Mammary epithelial cell (primary cell): ENCODE data around the gene DAAM2.

ENCODE experiments used
- EZH2 ChIP-seq: IDR thresholded peaks from 2 replicates; pipeline ENCODE4 v1.6.1; 2012; ENCODE audit warnings: low read length, inconsistent platforms, borderline replicate concordance
- TF ChIP-seq, protein P1 (sequence below), 2 donors: IDR thresholded peaks in 1 of 2; conservative IDR thresholded peaks in 1 of 2; 2 replicates each; pipeline ENCODE4 v1.5.1; 2011 to 2012; ENCODE audit warnings: inconsistent platforms in 2 of 2, low read length in 2 of 2, mild to moderate bottlenecking in 2 of 2, control low read depth in 1 of 2, low read depth in 1 of 2; ENCODE audit not compliant: insufficient read depth in 1 of 2; ENCODE audit errors: extremely low read depth in 1 of 2

DNA sequence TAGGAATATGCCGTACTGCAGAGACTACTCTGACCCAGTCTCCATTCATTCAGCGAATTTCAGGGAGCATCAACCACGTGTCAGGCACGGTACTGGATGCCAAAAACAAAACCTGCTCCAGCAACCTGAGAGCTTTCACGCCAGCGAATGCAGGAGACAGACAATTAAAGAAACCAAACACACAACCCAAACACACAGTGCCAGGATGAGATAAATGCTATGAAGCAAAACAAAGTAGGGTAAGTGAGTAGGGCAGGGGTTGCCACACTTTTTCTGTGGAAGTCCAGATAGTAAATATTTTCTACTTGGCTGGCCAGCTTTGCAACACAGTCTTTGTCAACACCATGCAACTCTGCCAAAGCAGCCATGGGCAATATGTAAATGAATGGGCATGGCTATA is 132.1 kb downstream of the DAAM2 start:
- TF ChIP-seq, protein P1, sequence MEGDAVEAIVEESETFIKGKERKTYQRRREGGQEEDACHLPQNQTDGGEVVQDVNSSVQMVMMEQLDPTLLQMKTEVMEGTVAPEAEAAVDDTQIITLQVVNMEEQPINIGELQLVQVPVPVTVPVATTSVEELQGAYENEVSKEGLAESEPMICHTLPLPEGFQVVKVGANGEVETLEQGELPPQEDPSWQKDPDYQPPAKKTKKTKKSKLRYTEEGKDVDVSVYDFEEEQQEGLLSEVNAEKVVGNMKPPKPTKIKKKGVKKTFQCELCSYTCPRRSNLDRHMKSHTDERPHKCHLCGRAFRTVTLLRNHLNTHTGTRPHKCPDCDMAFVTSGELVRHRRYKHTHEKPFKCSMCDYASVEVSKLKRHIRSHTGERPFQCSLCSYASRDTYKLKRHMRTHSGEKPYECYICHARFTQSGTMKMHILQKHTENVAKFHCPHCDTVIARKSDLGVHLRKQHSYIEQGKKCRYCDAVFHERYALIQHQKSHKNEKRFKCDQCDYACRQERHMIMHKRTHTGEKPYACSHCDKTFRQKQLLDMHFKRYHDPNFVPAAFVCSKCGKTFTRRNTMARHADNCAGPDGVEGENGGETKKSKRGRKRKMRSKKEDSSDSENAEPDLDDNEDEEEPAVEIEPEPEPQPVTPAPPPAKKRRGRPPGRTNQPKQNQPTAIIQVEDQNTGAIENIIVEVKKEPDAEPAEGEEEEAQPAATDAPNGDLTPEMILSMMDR (conservative IDR thresholded peaks at IDR 0.05 in 1 of 2, IDR thresholded peaks at IDR 0.05 in 1 of 2; ENCODE audit: extremely low read depth in 1 of 2, insufficient read depth in 1 of 2, low read depth in 1 of 2, low read length in 2 of 2) = no peak
- no peak for TF ChIP-seq EZH2
